Spleen (tissue), 11 donors: Measurements from ENCODE around the gene IMPDH1. TPM values are rescaled to one million over a fixed set of nuclear protein-coding genes. Genes with fewer than 3 reads are reported as not detected.

ENCODE experiments used
- DNase-seq: peaks from one replicate; pipeline ENCODE4 v3.0.0-alpha.2; 2020
- H3K27ac ChIP-seq, 8 donors: fragments of 200-600 bp; sonication (generic) in 7 of 8; 1 replicate in 4 of 8; 2 replicates in 4 of 8; pipeline versions ENCODE4 v1.5.0 to v1.8.0; 2016 to 2021; ENCODE audit warnings: inconsistent platforms in 4 of 8, mild to moderate bottlenecking in 4 of 8, moderate library complexity in 1 of 8
- H3K27me3 ChIP-seq, 7 donors: fragments of 200-600 bp; sonication (generic) in 6 of 7; replicated peaks in 1 of 7; 1 replicate in 4 of 7; 2 replicates in 3 of 7; pipeline versions ENCODE4 v1.5.0 to v1.8.0; 2016 to 2021; ENCODE audit warnings: inconsistent platforms in 3 of 7, mild to moderate bottlenecking in 1 of 7
- H3K36me3 ChIP-seq, 6 donors: fragments of 200-600 bp; sonication (generic) in 5 of 6; 1 replicate in 4 of 6; 2 replicates in 2 of 6; pipeline versions ENCODE4 v1.5.0 to v1.8.0; 2016 to 2021; ENCODE audit warnings: inconsistent platforms in 2 of 6
- H3K4me1 ChIP-seq, 6 donors: fragments of 200-600 bp; sonication (generic) in 5 of 6; 1 replicate in 3 of 6; 2 replicates in 3 of 6; pipeline versions ENCODE4 v1.5.0 to v1.8.0; 2016 to 2021; ENCODE audit warnings: inconsistent platforms in 3 of 6
- H3K4me3 ChIP-seq, 8 donors: fragments of 200-600 bp; sonication (generic) in 7 of 8; 1 replicate in 4 of 8; 2 replicates in 4 of 8; pipeline versions ENCODE4 v1.5.0 to v1.8.0; 2016 to 2021; ENCODE audit warnings: inconsistent platforms in 4 of 8, mild to moderate bottlenecking in 4 of 8, moderate library complexity in 2 of 8
- H3K9me3 ChIP-seq, 8 donors: fragments of 200-600 bp; sonication (generic) in 7 of 8; 1 replicate in 4 of 8; 2 replicates in 4 of 8; pipeline versions ENCODE4 v1.5.0 to v1.8.0; 2016 to 2021; ENCODE audit warnings: inconsistent platforms in 4 of 8
- POLR2A ChIP-seq, 3 donors: fragments of 450-650 bp; IDR thresholded peaks; one replicate each; pipeline ENCODE4 v1.5.1; 2017; ENCODE audit warnings: antibody characterized with exemption in 3 of 3, mild to moderate bottlenecking in 1 of 3
- POLR2AphosphoS5 ChIP-seq, 3 donors: sonication (generic); formaldehyde crosslinking; IDR thresholded peaks; one replicate each; pipeline ENCODE4 v1.5.1; 2017; ENCODE audit warnings: antibody characterized with exemption in 3 of 3
- WGBS, 5 donors: extraction: QIAGEN DNeasy Blood & Tissue Kit in 3 of 5; methylation state at CpG; one replicate each; pipeline versions ENCODE4 v1.1.5 to v1.1.7; 2013 to 2018; 5-methylcytosine and 5-hydroxymethylcytosine counted together
- intact Hi-C: fragments of 100-400 bp; cut with DNase I; formaldehyde crosslinking; loops from one replicate; pipeline ENCODE4 v1.15.0; 2023; ENCODE audit warnings: low total_unique reads
- polyA plus RNA-seq, 3 donors: library from polyadenylated mRNA; stranded (reverse); fragments of 200-250 nt; gene quantifications; one replicate each; pipeline ENCODE4 v1.2.1, GENCODE V29; 2013
- total RNA-seq, 7 donors: library from RNA; depleted of rRNA in 3 of 7; stranded (reverse); fragments of >200 nt in 3 of 7; fragmentation: NEBNext Ultra II Directional in 4 of 7; extraction: Animal tissue kit (Norgen Biotek cat#: 25700) in 4 of 7; gene quantifications; one replicate each; pipeline versions ENCODE4 v1.1.0 to v1.2.1, GENCODE V29; 2016 to 2021
- TF ChIP-seq, protein P1 (sequence below), 11 experiments: fragments of 200-600 bp in 7 of 11; fragments of 450-650 bp in 4 of 11; sonication (generic) in 4 of 11; IDR thresholded peaks in 8 of 11; conservative IDR thresholded peaks in 3 of 11; 1 replicate in 7 of 11; 2 replicates in 4 of 11; pipeline versions ENCODE4 v1.4.0 to v1.8.0; 2016 to 2021; ENCODE audit warnings: antibody characterized with exemption in 11 of 11, inconsistent platforms in 4 of 11, mild to moderate bottlenecking in 1 of 11
- donor health status: healthy with polysubstance abuse.
- donor health status: DM: no; HTN: no; CAD: no; lungs with moderate emphysema.
- donor health status: DM: no; HTN: no; CAD: no.
- donor health status: Bipolar disorder and iron deficiency.
- donor health status: healthy.
- donor health status: DM: no; HTN: no; CAD: no.
- donor health status: DM: yes; HTN: yes; CAD: no.

The IMPDH1 gene
- total and polyA plus RNA-seq, 10 donors = 29.9 to 120 (median 83.1) TPM

DNA sequence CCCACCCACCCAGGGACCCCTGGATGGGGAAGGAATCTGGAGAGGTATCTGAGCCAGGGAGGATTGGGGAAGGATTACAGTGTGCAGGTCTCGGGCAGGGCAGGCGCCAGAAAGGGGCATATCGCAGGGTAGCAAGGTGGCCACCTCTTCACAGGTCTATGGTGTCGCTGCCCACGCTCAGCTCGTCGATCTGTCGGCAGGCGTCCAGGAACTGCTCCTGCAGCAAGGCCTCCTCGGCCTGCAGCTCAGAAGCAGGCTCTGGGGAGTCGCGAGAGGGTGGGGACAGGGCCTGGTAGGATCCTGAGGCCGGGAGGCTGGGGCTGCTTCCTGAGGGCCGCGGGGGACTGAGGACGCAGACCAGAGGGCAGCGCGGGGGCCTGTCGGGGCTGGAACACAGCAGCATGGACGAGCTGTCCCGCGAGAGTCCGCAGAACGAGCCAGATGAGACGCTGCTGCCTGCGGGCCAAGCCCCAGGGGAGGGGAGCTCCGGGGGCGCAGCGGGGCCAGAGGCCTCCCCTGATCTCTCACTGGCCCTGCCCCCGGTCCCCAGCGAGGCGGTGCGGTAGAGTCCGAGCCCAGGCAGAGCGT is 59.0 kb downstream of the IMPDH1 start:
- WGBS, 5 donors = 70 to 92% (median 74%) methylated on average over 9 to 35 of the region's 35 CpGs
- H3K36me3 ChIP-seq = no peaks in the 10 kb centered on the region
- TF ChIP-seq, protein P1, sequence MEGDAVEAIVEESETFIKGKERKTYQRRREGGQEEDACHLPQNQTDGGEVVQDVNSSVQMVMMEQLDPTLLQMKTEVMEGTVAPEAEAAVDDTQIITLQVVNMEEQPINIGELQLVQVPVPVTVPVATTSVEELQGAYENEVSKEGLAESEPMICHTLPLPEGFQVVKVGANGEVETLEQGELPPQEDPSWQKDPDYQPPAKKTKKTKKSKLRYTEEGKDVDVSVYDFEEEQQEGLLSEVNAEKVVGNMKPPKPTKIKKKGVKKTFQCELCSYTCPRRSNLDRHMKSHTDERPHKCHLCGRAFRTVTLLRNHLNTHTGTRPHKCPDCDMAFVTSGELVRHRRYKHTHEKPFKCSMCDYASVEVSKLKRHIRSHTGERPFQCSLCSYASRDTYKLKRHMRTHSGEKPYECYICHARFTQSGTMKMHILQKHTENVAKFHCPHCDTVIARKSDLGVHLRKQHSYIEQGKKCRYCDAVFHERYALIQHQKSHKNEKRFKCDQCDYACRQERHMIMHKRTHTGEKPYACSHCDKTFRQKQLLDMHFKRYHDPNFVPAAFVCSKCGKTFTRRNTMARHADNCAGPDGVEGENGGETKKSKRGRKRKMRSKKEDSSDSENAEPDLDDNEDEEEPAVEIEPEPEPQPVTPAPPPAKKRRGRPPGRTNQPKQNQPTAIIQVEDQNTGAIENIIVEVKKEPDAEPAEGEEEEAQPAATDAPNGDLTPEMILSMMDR (IDR thresholded peaks at IDR 0.05 in 8 of 11, conservative IDR thresholded peaks at IDR 0.05 in 3 of 11) = no peak
- no peak for TF ChIP-seq POLR2AphosphoS5 (IDR thresholded peaks at IDR 0.05)
- TF ChIP-seq POLR2A (IDR thresholded peaks at IDR 0.05) = no peak
- no peak for DNase-seq
- H3K27ac ChIP-seq = no peak overlapping the region
- peaks cover 4 to 68% (median 31%) of the 10 kb centered on the region in 7 donors for H3K27me3 ChIP-seq
- H3K9me3 ChIP-seq = no peaks in the 10 kb centered on the region
- peaks cover 3 to 23% (median 11%) of the 10 kb centered on the region in 6 donors for H3K4me1 ChIP-seq
- intact Hi-C loops = no loop called here
- H3K4me3 ChIP-seq = peak overlapping the region in 5 of 8 donors; percentile 32 to 66 (median 38)

DNA sequence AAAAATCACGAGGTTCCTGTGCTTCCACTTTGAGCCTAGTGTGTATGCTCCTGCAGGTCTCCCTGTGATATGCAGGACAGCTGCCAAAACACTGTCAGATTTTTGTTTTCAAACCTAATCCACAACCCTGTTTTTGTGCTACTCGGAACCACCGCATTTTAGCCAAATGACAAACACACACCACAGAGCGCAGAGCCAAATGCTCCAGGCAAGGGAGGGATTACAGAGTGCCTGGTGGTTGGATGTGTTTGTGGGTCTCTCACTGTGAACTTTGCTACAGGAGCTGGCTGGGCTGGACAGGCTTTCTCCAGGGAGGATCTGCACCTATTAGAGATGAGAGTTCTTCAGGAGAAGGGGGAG is 60.3 kb downstream of the IMPDH1 start:
- no peak for DNase-seq
- no peaks in the 10 kb centered on the region for H3K9me3 ChIP-seq
- H3K27ac ChIP-seq = no peak overlapping the region
- intact Hi-C loops = loop anchor here (5.0 kb wide), 1 partner anchor 38 kb away; no protein-coding TSS in a partner anchor
- no peak overlapping the region for H3K4me3 ChIP-seq
- TF ChIP-seq POLR2A (IDR thresholded peaks at IDR 0.05) (no peak), POLR2AphosphoS5 (IDR thresholded peaks at IDR 0.05) (no peak)
- TF ChIP-seq, protein P1 (IDR thresholded peaks at IDR 0.05 in 8 of 11, conservative IDR thresholded peaks at IDR 0.05 in 3 of 11) = no peak
- 53 to 77% (median 55%) methylated on average over 4 of the region's 4 CpGs for WGBS, 5 donors
- H3K27me3 ChIP-seq = peaks cover 4 to 65% (median 31%) of the 10 kb centered on the region in 7 donors
- H3K36me3 ChIP-seq = no peaks in the 10 kb centered on the region
- peaks cover 3 to 24% (median 12%) of the 10 kb centered on the region in 6 donors for H3K4me1 ChIP-seq

DNA sequence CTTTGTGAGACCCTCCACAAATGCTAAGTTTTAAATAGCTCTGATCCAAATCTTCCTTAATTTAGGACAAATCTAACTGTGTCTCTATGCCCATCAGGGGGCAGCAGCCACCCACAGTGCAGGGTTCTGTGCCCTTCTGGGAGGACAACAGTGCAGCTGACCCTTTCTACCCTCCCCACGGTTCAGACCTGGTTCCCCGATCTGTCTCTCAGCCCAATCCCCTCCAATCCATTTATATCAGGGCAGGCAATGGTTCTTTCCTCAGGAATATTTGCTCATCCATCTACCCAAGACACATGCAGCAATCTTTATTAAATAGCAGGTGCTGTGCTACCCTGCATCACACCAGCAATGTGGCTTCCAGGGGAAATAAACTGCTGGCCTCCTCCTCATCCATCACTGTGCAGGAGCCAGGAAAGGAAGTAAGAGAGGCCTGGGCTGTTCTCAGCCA is 62.1 kb downstream of the IMPDH1 start:
- Histone ChIP-seq H3K4me3 (no peak overlapping the region), H3K9me3 (no peaks in the 10 kb centered on the region), H3K36me3 (no peaks in the 10 kb centered on the region), H3K27me3 (peaks cover 4 to 47% (median 26%) of the 10 kb centered on the region in 7 donors), H3K4me1 (peaks cover 3 to 35% (median 23%) of the 10 kb centered on the region in 6 donors), H3K27ac (no peak overlapping the region)
- TF ChIP-seq, protein P1 (IDR thresholded peaks at IDR 0.05 in 8 of 11, conservative IDR thresholded peaks at IDR 0.05 in 3 of 11) = peak in 10 of 11 experiments; percentile 12 to 63 (median 52)
- TF ChIP-seq POLR2A (IDR thresholded peaks at IDR 0.05) (no peak), POLR2AphosphoS5 (IDR thresholded peaks at IDR 0.05) (no peak)
- no peak for DNase-seq
- 1 to 8% (median 2%) methylated on average over 2 of the region's 2 CpGs for WGBS, 5 donors
- intact Hi-C loops = loop anchor here (5.0 kb wide), 1 partner anchor 40 kb away; no protein-coding TSS in a partner anchor

GRCh38 chr7:128344431-128344774 is 65.4 kb downstream of the IMPDH1 start:
- DNase-seq = no peak
- TF ChIP-seq, protein P1 (IDR thresholded peaks at IDR 0.05 in 8 of 11, conservative IDR thresholded peaks at IDR 0.05 in 3 of 11) = no peak
- TF ChIP-seq POLR2AphosphoS5 (IDR thresholded peaks at IDR 0.05) = no peak
- no peak for TF ChIP-seq POLR2A (IDR thresholded peaks at IDR 0.05)
- peak overlapping the region in 2 of 8 donors; percentile 78 to 86 for H3K4me3 ChIP-seq
- H3K4me1 ChIP-seq = peaks cover 10 to 35% (median 30%) of the 10 kb centered on the region in 6 donors
- peak overlapping the region in 1 of 8 donors; percentile 88 for H3K27ac ChIP-seq
- intact Hi-C loops = no loop called here
- peaks cover 0 to 14% (median 0%) of the 10 kb centered on the region in 7 donors for H3K27me3 ChIP-seq
- peaks cover 0 to 12% (median 2%) of the 10 kb centered on the region in 6 donors for H3K36me3 ChIP-seq
- 87 to 95% (median 93%) methylated on average over 5 of the region's 5 CpGs for WGBS, 5 donors
- H3K9me3 ChIP-seq = no peaks in the 10 kb centered on the region
